IMR-90 (cell line): ENCODE data around the gene NFIA. TPM values are rescaled to one million over a fixed set of nuclear protein-coding genes. Genes with fewer than 3 reads are reported as not detected.

ENCODE experiments used
- ATAC-seq: fragments of 200-7000 bp; cut with Tn5 transposase; 2 replicates; pipeline ENCODE4 v1.9.1; 2020; ENCODE audit warnings: low read depth, mild to moderate bottlenecking, moderate library complexity
- BruUV-seq: library from RNA; stranded (reverse); fragments of 400-500 nt; replicated peaks from 2 replicates; lab custom pipeline; 2021; lab: Mats Ljungman, UMichigan
- CTCF ChIA-PET: fragments of 300-600 bp; formaldehyde crosslinking; extraction: SDS; loops from one replicate; lab custom pipeline; 2021; ENCODE audit warnings: antibody characterized with exemption; lab: Yijun Ruan, JAX
- POLR2A ChIA-PET: fragments of 300-600 bp; sonication (Branson Sonifier 250); formaldehyde crosslinking; loops from one replicate; lab custom pipeline; 2022; ENCODE audit warnings: antibody characterized with exemption; ENCODE audit not compliant: unreplicated experiment; lab: Charles Lee
- DNase-seq: peaks from one replicate; pipeline ENCODE4 v3.0.0; 2013
- H2AFZ ChIP-seq: replicated peaks from 2 replicates; pipeline ENCODE3; 2013; ENCODE audit warnings: low read length, mild to moderate bottlenecking; ENCODE audit not compliant: poor library complexity
- H2AK5ac ChIP-seq: 2 replicates; pipeline ENCODE4 v1.6.1; 2013; ENCODE audit warnings: low read depth, low read length, inconsistent platforms
- H2AK9ac ChIP-seq: replicated peaks from 2 replicates; pipeline ENCODE3; 2013; ENCODE audit warnings: mild to moderate bottlenecking, low read depth, low read length, moderate library complexity; ENCODE audit not compliant: poor library complexity
- H2BK120ac ChIP-seq: 2 replicates; pipeline ENCODE4 v1.6.1; 2013; ENCODE audit warnings: low read depth, low read length, inconsistent platforms
- H2BK15ac ChIP-seq: 3 replicates; pipeline ENCODE4 v1.6.1; 2013; ENCODE audit warnings: low read depth, low read length, inconsistent platforms
- H2BK20ac ChIP-seq: 2 replicates; pipeline ENCODE4 v1.6.1; 2013; ENCODE audit warnings: low read depth, mild to moderate bottlenecking, inconsistent platforms, low read length, moderate library complexity
- H2BK5ac ChIP-seq: 2 replicates; pipeline ENCODE4 v1.6.1; 2013; ENCODE audit warnings: mild to moderate bottlenecking, low read depth, low read length, inconsistent platforms; ENCODE audit not compliant: poor library complexity, severe bottlenecking
- H3K14ac ChIP-seq: replicated peaks from 2 replicates; pipeline ENCODE4 v1.6.1; 2013; ENCODE audit warnings: low read depth, low read length, inconsistent platforms
- H3K18ac ChIP-seq: 2 replicates; pipeline ENCODE4 v1.6.1; 2013; ENCODE audit warnings: low read depth, low read length, control low read depth
- H3K23ac ChIP-seq: 2 replicates; pipeline ENCODE4 v1.6.1; 2013; ENCODE audit warnings: low read depth, low read length, inconsistent platforms
- H3K27ac ChIP-seq: 2 replicates; pipeline ENCODE4 v1.5.1; 2013; ENCODE audit warnings: mild to moderate bottlenecking, control low read depth, low read length; ENCODE audit not compliant: insufficient read depth
- H3K27me3 ChIP-seq: 2 replicates; pipeline ENCODE4 v1.6.1; 2013; ENCODE audit warnings: low read length; ENCODE audit not compliant: control insufficient read depth, insufficient read depth
- H3K36me3 ChIP-seq: 2 replicates; pipeline ENCODE4 v1.6.1; 2013; ENCODE audit warnings: low read length, mixed read lengths; ENCODE audit not compliant: control insufficient read depth, insufficient read depth
- H3K4ac ChIP-seq: 2 replicates; pipeline ENCODE4 v1.6.1; 2013; ENCODE audit warnings: low read depth, low read length, inconsistent platforms
- H3K4me1 ChIP-seq: 2 replicates; pipeline ENCODE4 v1.6.1; 2013; ENCODE audit warnings: low read length, mixed read lengths; ENCODE audit not compliant: control insufficient read depth, insufficient read depth
- H3K4me2 ChIP-seq: 2 replicates; pipeline ENCODE4 v1.6.1; 2013; ENCODE audit warnings: low read depth, mild to moderate bottlenecking, control low read depth, low read length, moderate library complexity
- H3K4me3 ChIP-seq: 2 replicates; pipeline ENCODE4 v1.5.1; 2013; ENCODE audit warnings: low read depth, mild to moderate bottlenecking, control low read depth, low read length, moderate library complexity; ENCODE audit not compliant: insufficient read depth
- H3K56ac ChIP-seq: 2 replicates; pipeline ENCODE4 v1.6.1; 2013; ENCODE audit warnings: low read length, inconsistent platforms; ENCODE audit not compliant: insufficient read depth; ENCODE audit errors: extremely low read depth
- H3K79me1 ChIP-seq, 2 experiments: 2 replicates each; pipeline ENCODE4 v1.6.1; 2013; ENCODE audit warnings: low read length in 2 of 2, inconsistent platforms in 1 of 2, low read depth in 1 of 2
- H3K9ac ChIP-seq: 2 replicates; pipeline ENCODE4 v1.6.1; 2013; ENCODE audit warnings: low read depth, low read length, control low read depth
- H3K9me1 ChIP-seq: 2 replicates; pipeline ENCODE4 v1.6.1; 2013; ENCODE audit warnings: low read length, inconsistent platforms; ENCODE audit not compliant: insufficient read depth
- H3K9me3 ChIP-seq: 2 replicates; pipeline ENCODE4 v1.6.1; 2013; ENCODE audit warnings: low read length; ENCODE audit not compliant: control insufficient read depth, insufficient read depth
- H4K20me1 ChIP-seq: 2 replicates; pipeline ENCODE4 v1.6.1; 2013; ENCODE audit warnings: low read length, inconsistent platforms; ENCODE audit not compliant: insufficient read depth
- H4K5ac ChIP-seq: 2 replicates; pipeline ENCODE4 v1.6.1; 2013; ENCODE audit warnings: mild to moderate bottlenecking, low read depth, low read length, control low read depth
- H4K8ac ChIP-seq, 2 experiments: 2 replicates each; pipeline ENCODE4 v1.6.1; 2013; ENCODE audit warnings: low read depth in 2 of 2, low read length in 2 of 2, control low read depth in 1 of 2, inconsistent platforms in 1 of 2
- H4K91ac ChIP-seq: 2 replicates; pipeline ENCODE4 v1.6.1; 2013; ENCODE audit warnings: low read depth, low read length, inconsistent platforms; ENCODE audit not compliant: insufficient read depth
- BHLHE40 ChIP-seq: fragments of 150-350 bp; IDR thresholded peaks from 2 replicates; pipeline ENCODE4 v1.6.1; 2016; ENCODE audit warnings: mild to moderate bottlenecking, low read depth, low read length
- FOS ChIP-seq: fragments of 150-350 bp; IDR thresholded peaks from 2 replicates; pipeline ENCODE4 v1.6.1; 2016; ENCODE audit warnings: low read depth, low read length
- MAFK ChIP-seq: IDR thresholded peaks from 2 replicates; pipeline ENCODE4 v1.6.1; 2012; ENCODE audit warnings: low read depth, low read length, improper control_type of control experiment
- RAD21 ChIP-seq: IDR thresholded peaks from 2 replicates; pipeline ENCODE4 v1.6.1; 2012; ENCODE audit warnings: low read length, improper control_type of control experiment
- WGBS, 2 experiments: methylation state at CpG; one replicate each; pipeline versions ENCODE4 v1.1.5 to v1.1.7; 2013; ENCODE audit warnings: missing lambda C conversion rate in 2 of 2; ENCODE audit not compliant: insufficient read length in 1 of 2; ENCODE audit errors: extremely low coverage in 2 of 2; 5-methylcytosine and 5-hydroxymethylcytosine counted together
- dilution Hi-C: fragments of 300-500 bp; cut with HindIII; formaldehyde crosslinking; loops from one replicate; pipeline ENCODE4 v1.14.3; 2018; ENCODE audit warnings: low sequenced_read_pairs; ENCODE audit not compliant: unreplicated experiment
- in situ Hi-C: fragments of 300-500 bp; cut with MboI; formaldehyde crosslinking; loops from 3 replicates; pipeline ENCODE4 v1.14.3; 2019; ENCODE audit warnings: low sequenced_read_pairs, inconsistent platforms, mixed read lengths
- intact Hi-C: fragments of 100-400 bp; cut with micrococcal nuclease; formaldehyde crosslinking; loops from 2 replicates; pipeline ENCODE4 v1.10.0; 2022
- polyA plus RNA-seq, 3 experiments: library from polyadenylated mRNA; depleted of rRNA; stranded (reverse); fragments of >200 nt; gene quantifications; 2 replicates each; pipeline ENCODE4 v1.2.3, GENCODE V29; 2012; ENCODE audit warnings: low replicate concordance in 1 of 3
- total RNA-seq: library from RNA; depleted of rRNA; stranded (reverse); fragments of >200 nt; gene quantifications from 2 replicates; pipeline ENCODE4 v1.2.3, GENCODE V29; 2012

The NFIA gene
- total and polyA plus RNA-seq, 2 of the 4 experiments (the other 2 are of a cell fraction): 1.6 to 2.2 TPM

- no peak overlapping the region for H4K8ac ChIP-seq
- H3K27me3 ChIP-seq: no peaks in the 10 kb centered on the region; the same call in 1 of the 2 replicates
- in situ Hi-C loops: no loop called here
- H3K79me1 ChIP-seq: no peaks in the 10 kb centered on the region
- no peak for DNase-seq
- intact Hi-C loops: no loop called here
- no peak overlapping the region for H3K27ac ChIP-seq
- no peak overlapping the region for H2AK5ac ChIP-seq
- no peak overlapping the region for H3K56ac ChIP-seq
- no peak overlapping the region for H4K91ac ChIP-seq
- no peak overlapping the region for H3K4me3 ChIP-seq
- no peak overlapping the region for H2BK15ac ChIP-seq
- CTCF ChIA-PET: no interaction called here
- H2BK5ac ChIP-seq: no peak overlapping the region
- TF ChIP-seq BHLHE40 (no peak), FOS (no peak), MAFK (no peak), RAD21 (no peak)
- no peaks in the 10 kb centered on the region for H3K4me1 ChIP-seq
- no peaks in the 10 kb centered on the region for H4K20me1 ChIP-seq
- H2AK9ac ChIP-seq: no peak overlapping the region
- no peak overlapping the region for H2BK20ac ChIP-seq
- no peak overlapping the region for H3K9ac ChIP-seq
- no peak overlapping the region for H2AFZ ChIP-seq
- H3K4ac ChIP-seq: no peak overlapping the region
- no peaks in the 10 kb centered on the region for H3K9me3 ChIP-seq
- no peak overlapping the region for H3K23ac ChIP-seq
- no peak overlapping the region for H3K4me2 ChIP-seq
- ATAC-seq: no peak
- dilution Hi-C loops: no loop called here
- no peaks in the 10 kb centered on the region for H3K9me1 ChIP-seq
- WGBS, 2 experiments: no CpG with 5 or more reads among the region's 3 CpGs
- no peak overlapping the region for H3K14ac ChIP-seq
- no peak overlapping the region for H4K5ac ChIP-seq
- BruUV-seq: no TSS peak
- POLR2A ChIA-PET: no interaction called here
- no peaks in the 10 kb centered on the region for H3K36me3 ChIP-seq
- H2BK120ac ChIP-seq: no peak overlapping the region
- H3K18ac ChIP-seq: no peak overlapping the region
Observed at GRCh38 chr1:61474963-61475362, 392.6 kb downstream of the NFIA start.
